GM18498 (cell line): ENCODE results near the gene MTFP1.
"Not testable (repeated sequence)": the region's sequence is repeated elsewhere in the genome, so short reads cannot be mapped to it uniquely, and the experiment has no call there.

Experiments used
- ATAC-seq: cut with Tn5 transposase; IDR thresholded peaks from one replicate; pipeline ENCODE4 v1.9.1; 2021; ENCODE audit warnings: mild to moderate bottlenecking, moderate library complexity; ENCODE audit not compliant: unreplicated experiment

Gene MTFP1

GRCh38 chr22:30401024-30401423 is 24.5 kb upstream of the MTFP1 start:
- ATAC-seq, result not testable (repeated sequence)

GRCh38 chr22:30402028-30402765 is 23.4 kb upstream of the MTFP1 start:
- no peak for ATAC-seq

GRCh38 chr22:30402766-30403104 is 22.8 kb upstream of the MTFP1 start:
- not testable (repeated sequence) for ATAC-seq

- no peak for ATAC-seq
These were observed 21.3 kb upstream of the MTFP1 start for GRCh38 chr22:30404307-30404706.

GRCh38 chr22:30405731-30406130 is 19.8 kb upstream of the MTFP1 start:
- ATAC-seq, result no peak

- ATAC-seq, result no peak
These were observed 19.2 kb upstream of the MTFP1 start for GRCh38 chr22:30406400-30406799.

GRCh38 chr22:30408388-30409102 is 17.0 kb upstream of the MTFP1 start:
- ATAC-seq, result no peak

GRCh38 chr22:30411780-30412179 is 13.8 kb upstream of the MTFP1 start:
- no peak for ATAC-seq

- ATAC-seq, result no peak
These were observed 12.6 kb upstream of the MTFP1 start for GRCh38 chr22:30413001-30413400.

GRCh38 chr22:30413745-30414524 is 11.6 kb upstream of the MTFP1 start:
- ATAC-seq, result no peak

- no peak for ATAC-seq
These were observed 11.0 kb upstream of the MTFP1 start for GRCh38 chr22:30414525-30415047.

GRCh38 chr22:30416403-30416802 is 9.2 kb upstream of the MTFP1 start:
- no peak for ATAC-seq

- no peak for ATAC-seq
These were observed 8.7 kb upstream of the MTFP1 start for GRCh38 chr22:30416837-30417236.

GRCh38 chr22:30420347-30421125 is 5.0 kb upstream of the MTFP1 start:
- ATAC-seq, result no peak

GRCh38 chr22:30421695-30422480 is 3.7 kb upstream of the MTFP1 start:
- ATAC-seq, result no peak

GRCh38 chr22:30422481-30423300 is 2.9 kb upstream of the MTFP1 start:
- ATAC-seq, result no peak

GRCh38 chr22:30423301-30423958 is 2.1 kb upstream of the MTFP1 start:
- peak; percentile 27 for ATAC-seq

GRCh38 chr22:30423959-30424533 is 1.5 kb upstream of the MTFP1 start:
- ATAC-seq, result peak; percentile 86
